T-helper 17 cell (primary cell): ENCODE data around the gene NTRK2. TPM values are rescaled to one million over a fixed set of nuclear protein-coding genes. Genes with fewer than 3 reads are reported as not detected.

Experiments used
- ATAC-seq: fragments of 150-1000 bp; cut with Tn5 transposase; 2 replicates; pipeline ENCODE4 v1.10.0; 2021; ENCODE audit warnings: mild to moderate bottlenecking, moderate library complexity
- DNase-seq, 3 donors: peaks; one replicate each; pipeline versions ENCODE4 v3.0.0 to v3.0.0-alpha.2; 2020 to 2021
- H3K9me3 ChIP-seq: one replicate; pipeline ENCODE4 v1.7.0; 2013; ENCODE audit warnings: low read length, mild to moderate bottlenecking; ENCODE audit not compliant: control insufficient read depth, poor library complexity, severe bottlenecking
- H3K27ac Mint-ChIP-seq: one replicate; pipeline ENCODE4 v1.8.0; 2022; ENCODE audit warnings: mild to moderate bottlenecking, moderate library complexity, mixed read lengths
- H3K27me3 Mint-ChIP-seq: one replicate; pipeline ENCODE4 v1.8.0; 2022; ENCODE audit warnings: mixed read lengths
- H3K36me3 Mint-ChIP-seq: one replicate; pipeline ENCODE4 v1.8.0; 2022; ENCODE audit warnings: low read depth, mixed read lengths
- H3K4me1 Mint-ChIP-seq: one replicate; pipeline ENCODE4 v1.8.0; 2022; ENCODE audit warnings: mild to moderate bottlenecking, mixed read lengths
- H3K4me3 Mint-ChIP-seq: one replicate; pipeline ENCODE4 v1.8.0; 2022; ENCODE audit warnings: mild to moderate bottlenecking, moderate library complexity, mixed read lengths
- total RNA-seq, 4 donors: library from RNA in 2 of 4; stranded (reverse) in 2 of 4; gene quantifications; one replicate each; pipeline ENCODE4 v1.2.3 and lab custom pipeline; 2022 to 2026

The NTRK2 gene
- total RNA-seq, 2 donors from 2014 or later, result 1.1 to 1.6 TPM

GRCh38 chr9:84807870-84808390, 138.4 kb downstream of the NTRK2 start:
- no peak for ATAC-seq
- no peaks in the 10 kb centered on the region for H3K36me3 Mint-ChIP-seq
- DNase-seq, result no peak
- H3K27me3 Mint-ChIP-seq, result peaks cover 5% of the 10 kb centered on the region
- no peak overlapping the region for H3K4me3 Mint-ChIP-seq
- no peaks in the 10 kb centered on the region for H3K4me1 Mint-ChIP-seq
- H3K9me3 ChIP-seq, result no peaks in the 10 kb centered on the region
- no peak overlapping the region for H3K27ac Mint-ChIP-seq

GRCh38 chr9:84808416-84808815, 138.9 kb downstream of the NTRK2 start:
- DNase-seq (no peak), ATAC-seq (no peak)
- no peaks in the 10 kb centered on the region for H3K9me3 ChIP-seq
- Mint-ChIP-seq H3K4me1 (no peaks in the 10 kb centered on the region), H3K4me3 (no peak overlapping the region), H3K36me3 (no peaks in the 10 kb centered on the region), H3K27me3 (peaks cover 7% of the 10 kb centered on the region), H3K27ac (no peak overlapping the region)

GRCh38 chr9:84811072-84811750, 141.7 kb downstream of the NTRK2 start:
- Mint-ChIP-seq H3K4me1 (no peaks in the 10 kb centered on the region), H3K27ac (no peak overlapping the region), H3K36me3 (peaks cover 2% of the 10 kb centered on the region), H3K27me3 (peaks cover 13% of the 10 kb centered on the region), H3K4me3 (no peak overlapping the region)
- DNase-seq (no peak), ATAC-seq (no peak)
- H3K9me3 ChIP-seq, result no peaks in the 10 kb centered on the region

- peaks cover 2% of the 10 kb centered on the region for H3K36me3 Mint-ChIP-seq
- H3K27me3 Mint-ChIP-seq, result peaks cover 13% of the 10 kb centered on the region
- DNase-seq (no peak), ATAC-seq (no peak)
- H3K9me3 ChIP-seq, result no peaks in the 10 kb centered on the region
- H3K4me3 Mint-ChIP-seq, result no peak overlapping the region
- no peak overlapping the region for H3K27ac Mint-ChIP-seq
- no peaks in the 10 kb centered on the region for H3K4me1 Mint-ChIP-seq
Observed at GRCh38 chr9:84811751-84812074, 142.2 kb downstream of the NTRK2 start.

- no peak for DNase-seq
- Mint-ChIP-seq H3K27me3 (peaks cover 13% of the 10 kb centered on the region), H3K27ac (no peak overlapping the region), H3K36me3 (peaks cover 2% of the 10 kb centered on the region), H3K4me3 (no peak overlapping the region), H3K4me1 (no peaks in the 10 kb centered on the region)
- ATAC-seq, result no peak
- no peaks in the 10 kb centered on the region for H3K9me3 ChIP-seq
Observed at GRCh38 chr9:84812355-84812754, 142.8 kb downstream of the NTRK2 start.

GRCh38 chr9:84812847-84813246, 143.3 kb downstream of the NTRK2 start:
- H3K27me3 Mint-ChIP-seq, result peaks cover 13% of the 10 kb centered on the region
- no peaks in the 10 kb centered on the region for H3K4me1 Mint-ChIP-seq
- no peaks in the 10 kb centered on the region for H3K9me3 ChIP-seq
- DNase-seq (no peak), ATAC-seq (no peak)
- no peak overlapping the region for H3K27ac Mint-ChIP-seq
- H3K36me3 Mint-ChIP-seq, result peaks cover 2% of the 10 kb centered on the region
- no peak overlapping the region for H3K4me3 Mint-ChIP-seq

- no peaks in the 10 kb centered on the region for H3K4me1 Mint-ChIP-seq
- peaks cover 2% of the 10 kb centered on the region for H3K36me3 Mint-ChIP-seq
- no peak overlapping the region for H3K27ac Mint-ChIP-seq
- H3K4me3 Mint-ChIP-seq, result no peak overlapping the region
- no peak for ATAC-seq
- H3K9me3 ChIP-seq, result no peaks in the 10 kb centered on the region
- DNase-seq, result no peak
- peaks cover 13% of the 10 kb centered on the region for H3K27me3 Mint-ChIP-seq
Observed at GRCh38 chr9:84815554-84815953, 146.0 kb downstream of the NTRK2 start.

- Mint-ChIP-seq H3K36me3 (peaks cover 2% of the 10 kb centered on the region), H3K27me3 (peaks cover 21% of the 10 kb centered on the region), H3K27ac (no peak overlapping the region), H3K4me1 (no peaks in the 10 kb centered on the region), H3K4me3 (no peak overlapping the region)
- ATAC-seq (no peak), DNase-seq (no peak)
- H3K9me3 ChIP-seq, result no peaks in the 10 kb centered on the region
Observed at GRCh38 chr9:84817038-84817437, 147.5 kb downstream of the NTRK2 start.

GRCh38 chr9:84818791-84819190, 149.3 kb downstream of the NTRK2 start:
- Mint-ChIP-seq H3K27me3 (peaks cover 22% of the 10 kb centered on the region), H3K4me1 (no peaks in the 10 kb centered on the region), H3K27ac (no peak overlapping the region), H3K36me3 (no peaks in the 10 kb centered on the region), H3K4me3 (no peak overlapping the region)
- ATAC-seq, result no peak
- no peak for DNase-seq
- H3K9me3 ChIP-seq, result no peaks in the 10 kb centered on the region

GRCh38 chr9:84819491-84819991, 150.0 kb downstream of the NTRK2 start:
- Mint-ChIP-seq H3K4me3 (no peak overlapping the region), H3K27ac (no peak overlapping the region), H3K36me3 (no peaks in the 10 kb centered on the region), H3K4me1 (no peaks in the 10 kb centered on the region), H3K27me3 (peaks cover 25% of the 10 kb centered on the region)
- no peak for ATAC-seq
- no peaks in the 10 kb centered on the region for H3K9me3 ChIP-seq
- no peak for DNase-seq

- peaks cover 26% of the 10 kb centered on the region for H3K27me3 Mint-ChIP-seq
- H3K27ac Mint-ChIP-seq, result no peak overlapping the region
- DNase-seq, result no peak
- no peak for ATAC-seq
- H3K36me3 Mint-ChIP-seq, result no peaks in the 10 kb centered on the region
- H3K9me3 ChIP-seq, result no peaks in the 10 kb centered on the region
- H3K4me1 Mint-ChIP-seq, result no peaks in the 10 kb centered on the region
- H3K4me3 Mint-ChIP-seq, result no peak overlapping the region
Observed at GRCh38 chr9:84821431-84821830, 151.9 kb downstream of the NTRK2 start.

- H3K4me3 Mint-ChIP-seq, result no peak overlapping the region
- ATAC-seq, result no peak
- no peaks in the 10 kb centered on the region for H3K36me3 Mint-ChIP-seq
- H3K9me3 ChIP-seq, result no peaks in the 10 kb centered on the region
- H3K27me3 Mint-ChIP-seq, result peaks cover 26% of the 10 kb centered on the region
- H3K27ac Mint-ChIP-seq, result no peak overlapping the region
- no peak for DNase-seq
- H3K4me1 Mint-ChIP-seq, result no peaks in the 10 kb centered on the region
Observed at GRCh38 chr9:84822589-84823233, 153.2 kb downstream of the NTRK2 start.

- H3K9me3 ChIP-seq, result no peaks in the 10 kb centered on the region
- Mint-ChIP-seq H3K36me3 (no peaks in the 10 kb centered on the region), H3K27ac (no peak overlapping the region), H3K27me3 (peaks cover 26% of the 10 kb centered on the region), H3K4me3 (no peak overlapping the region), H3K4me1 (no peaks in the 10 kb centered on the region)
- no peak for ATAC-seq
- no peak for DNase-seq
Observed at GRCh38 chr9:84823421-84824271, 154.1 kb downstream of the NTRK2 start.
